ENCODE measurements around the gene APBA1. TPM values are rescaled to one million over a fixed set of nuclear protein-coding genes. Genes with fewer than 3 reads are reported as not detected.

APBA1 gene
- total and polyA plus RNA-seq, 2 of the 4 experiments (the other 2 are of a cell fraction): 3.8 to 5.1 TPM

DNA sequence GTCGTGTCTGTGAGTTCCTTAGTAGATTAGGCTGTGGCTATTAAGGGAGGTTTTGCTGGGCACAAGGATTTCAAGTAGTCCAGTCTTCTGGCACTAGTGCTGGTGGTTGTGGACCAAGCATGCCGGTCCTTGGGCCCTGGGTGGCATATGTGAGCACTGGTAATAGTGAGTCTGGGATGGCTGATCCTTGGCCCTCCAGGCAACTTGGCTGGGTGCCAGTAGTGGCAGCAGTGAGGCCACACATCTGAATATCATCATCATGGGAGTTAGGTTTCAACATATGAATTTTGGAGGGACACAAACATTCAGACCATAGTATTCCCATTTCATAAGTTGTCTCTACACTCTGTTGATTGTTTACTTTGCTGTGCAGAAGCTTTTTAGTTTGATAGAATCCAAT lies 25.3 kb upstream of the APBA1 start:
- no peak overlapping the region for H3K27ac ChIP-seq (ENCODE audit: insufficient read depth, low read length)
- H3K4me1 ChIP-seq (ENCODE audit: control insufficient read depth, insufficient read depth, low read length): no peaks in the 10 kb centered on the region
- DNase-seq (no peak), ATAC-seq (ENCODE audit: low read depth) (no peak)
- no peak overlapping the region for H2BK5ac ChIP-seq (ENCODE audit: low read depth, low read length, poor library complexity, severe bottlenecking)
- POLR2A ChIA-PET (ENCODE audit: unreplicated experiment): no interaction called here
- H3K18ac ChIP-seq (ENCODE audit: low read depth, low read length): no peak overlapping the region
- WGBS, 2 experiments (ENCODE audit: extremely low coverage in 2 of 2, insufficient read length in 1 of 2): 67% methylated on average over 1 of the region's 2 CpGs; no CpG with 5 or more reads in 1 of the 2 experiments
- no peak overlapping the region for H4K5ac ChIP-seq (ENCODE audit: low read depth, low read length)
- no peak overlapping the region for H3K56ac ChIP-seq (ENCODE audit: extremely low read depth, insufficient read depth, low read length)
- H4K20me1 ChIP-seq (ENCODE audit: insufficient read depth, low read length): no peaks in the 10 kb centered on the region
- H4K8ac ChIP-seq (ENCODE audit: low read depth in 2 of 2, low read length in 2 of 2): no peak overlapping the region
- no peak overlapping the region for H2AK5ac ChIP-seq (ENCODE audit: low read depth, low read length)
- no peak overlapping the region for H2BK20ac ChIP-seq (ENCODE audit: low read depth, low read length)
- H3K4me3 ChIP-seq (ENCODE audit: insufficient read depth, low read depth, low read length): no peak overlapping the region
- CTCF ChIA-PET: no interaction called here
- no peak overlapping the region for H2AFZ ChIP-seq (replicated peaks; ENCODE audit: low read length, poor library complexity)
- intact Hi-C loops (cut with micrococcal nuclease) (no loop called here), dilution Hi-C loops (cut with HindIII; ENCODE audit: low sequenced_read_pairs, unreplicated experiment) (no loop called here), in situ Hi-C loops (cut with MboI; ENCODE audit: low sequenced_read_pairs) (no loop called here)
- no peak overlapping the region for H3K14ac ChIP-seq (replicated peaks; ENCODE audit: low read depth, low read length)
- no peak overlapping the region for H2AK9ac ChIP-seq (replicated peaks; ENCODE audit: low read depth, low read length, poor library complexity)
- H3K23ac ChIP-seq (ENCODE audit: low read depth, low read length): no peak overlapping the region
- no peaks in the 10 kb centered on the region for H3K36me3 ChIP-seq (ENCODE audit: control insufficient read depth, insufficient read depth, low read length)
- TF ChIP-seq, protein P1, sequence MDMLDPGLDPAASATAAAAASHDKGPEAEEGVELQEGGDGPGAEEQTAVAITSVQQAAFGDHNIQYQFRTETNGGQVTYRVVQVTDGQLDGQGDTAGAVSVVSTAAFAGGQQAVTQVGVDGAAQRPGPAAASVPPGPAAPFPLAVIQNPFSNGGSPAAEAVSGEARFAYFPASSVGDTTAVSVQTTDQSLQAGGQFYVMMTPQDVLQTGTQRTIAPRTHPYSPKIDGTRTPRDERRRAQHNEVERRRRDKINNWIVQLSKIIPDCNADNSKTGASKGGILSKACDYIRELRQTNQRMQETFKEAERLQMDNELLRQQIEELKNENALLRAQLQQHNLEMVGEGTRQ (IDR thresholded peaks at IDR 0.05; ENCODE audit: low read depth, low read length): no peak
- TF ChIP-seq MAZ (IDR thresholded peaks at IDR 0.05; ENCODE audit: borderline replicate concordance, low read depth, low read length) (no peak), RAD21 (IDR thresholded peaks at IDR 0.05; ENCODE audit: low read length) (no peak), NFE2L2 (IDR thresholded peaks at IDR 0.05; ENCODE audit: low read depth, low read length) (no peak), CEBPB (IDR thresholded peaks at IDR 0.05; ENCODE audit: low read depth, low read length) (no peak), MAFK (IDR thresholded peaks at IDR 0.05; ENCODE audit: low read depth, low read length) (no peak)
- TF ChIP-seq, protein P2, sequence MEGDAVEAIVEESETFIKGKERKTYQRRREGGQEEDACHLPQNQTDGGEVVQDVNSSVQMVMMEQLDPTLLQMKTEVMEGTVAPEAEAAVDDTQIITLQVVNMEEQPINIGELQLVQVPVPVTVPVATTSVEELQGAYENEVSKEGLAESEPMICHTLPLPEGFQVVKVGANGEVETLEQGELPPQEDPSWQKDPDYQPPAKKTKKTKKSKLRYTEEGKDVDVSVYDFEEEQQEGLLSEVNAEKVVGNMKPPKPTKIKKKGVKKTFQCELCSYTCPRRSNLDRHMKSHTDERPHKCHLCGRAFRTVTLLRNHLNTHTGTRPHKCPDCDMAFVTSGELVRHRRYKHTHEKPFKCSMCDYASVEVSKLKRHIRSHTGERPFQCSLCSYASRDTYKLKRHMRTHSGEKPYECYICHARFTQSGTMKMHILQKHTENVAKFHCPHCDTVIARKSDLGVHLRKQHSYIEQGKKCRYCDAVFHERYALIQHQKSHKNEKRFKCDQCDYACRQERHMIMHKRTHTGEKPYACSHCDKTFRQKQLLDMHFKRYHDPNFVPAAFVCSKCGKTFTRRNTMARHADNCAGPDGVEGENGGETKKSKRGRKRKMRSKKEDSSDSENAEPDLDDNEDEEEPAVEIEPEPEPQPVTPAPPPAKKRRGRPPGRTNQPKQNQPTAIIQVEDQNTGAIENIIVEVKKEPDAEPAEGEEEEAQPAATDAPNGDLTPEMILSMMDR (conservative IDR thresholded peaks at IDR 0.05; ENCODE audit: low read depth, low read length): no peak
- H3K9me3 ChIP-seq (ENCODE audit: control insufficient read depth, insufficient read depth, low read length): peaks cover 9% of the 10 kb centered on the region
- no peak overlapping the region for H4K91ac ChIP-seq (ENCODE audit: insufficient read depth, low read depth, low read length)
- no peak overlapping the region for H3K4me2 ChIP-seq (ENCODE audit: low read depth, low read length)
- no TSS peak for BruUV-seq (replicated peaks)
- H3K79me1 ChIP-seq (ENCODE audit: low read depth in 1 of 2, low read length in 2 of 2): no peaks in the 10 kb centered on the region
- no peaks in the 10 kb centered on the region for H3K9me1 ChIP-seq (ENCODE audit: insufficient read depth, low read length)
- no peak overlapping the region for H3K9ac ChIP-seq (ENCODE audit: low read depth, low read length)
- no peak overlapping the region for H3K4ac ChIP-seq (ENCODE audit: low read depth, low read length)
- H3K27me3 ChIP-seq (ENCODE audit: control insufficient read depth, insufficient read depth, low read length): no peaks in the 10 kb centered on the region
- H2BK120ac ChIP-seq (ENCODE audit: low read depth, low read length): no peak overlapping the region
- H2BK15ac ChIP-seq (ENCODE audit: low read depth, low read length): no peak overlapping the region

All from IMR-90 (cell line).